ENCODE results near the gene ARL13B. TPM values are rescaled to one million over a fixed set of nuclear protein-coding genes. Genes with fewer than 3 reads are reported as not detected.

Gene ARL13B
- total and polyA plus RNA-seq, 2 of the 8 experiments (the other 6 are each of a cell fraction or from before 2014, with no cell fraction given): 1.5 to 12.7 TPM

- no peak overlapping the region for H3K56ac ChIP-seq (replicated peaks; ENCODE audit: insufficient read length, low read depth, low read length)
- H3K79me1 ChIP-seq (ENCODE audit: low read depth, low read length): no peaks in the 10 kb centered on the region; the same call in 1 of the 2 replicates
- H2BK15ac ChIP-seq (ENCODE audit: low read length): no peak overlapping the region
- no peak overlapping the region for H4K8ac ChIP-seq (ENCODE audit: extremely low read depth, insufficient read depth, low read length)
- H3K14ac ChIP-seq (ENCODE audit: insufficient read length): no peak overlapping the region
- H3K4me1 ChIP-seq (replicated peaks in 1 of 4; ENCODE audit: control insufficient read depth in 3 of 4, insufficient read depth in 4 of 4, low read length in 3 of 4): no peaks in the 10 kb centered on the region
- no peaks in the 10 kb centered on the region for H4K20me1 ChIP-seq (replicated peaks in 1 of 2; ENCODE audit: control insufficient read depth in 1 of 2, insufficient read depth in 2 of 2, low read length in 2 of 2)
- H3K4me2 ChIP-seq (ENCODE audit: insufficient read depth in 1 of 2, low read depth in 2 of 2, low read length in 2 of 2): no peak overlapping the region
- H3K36me3 ChIP-seq (ENCODE audit: control insufficient read depth in 2 of 4, insufficient read depth in 4 of 4, low read length in 3 of 4): no peaks in the 10 kb centered on the region
- no peak overlapping the region for H2AFZ ChIP-seq (ENCODE audit: low read length)
- H3K4me3 ChIP-seq (ENCODE audit: extremely low read depth in 1 of 4, insufficient read depth in 2 of 4, low read depth in 3 of 4, low read length in 4 of 4): no peak overlapping the region
- no peaks in the 10 kb centered on the region for H3K23me2 ChIP-seq (ENCODE audit: low read depth, low read length)
- no peak overlapping the region for H3K27ac ChIP-seq (ENCODE audit: low read depth, low read length)
- CTCF ChIA-PET (ENCODE audit: partially characterized antibody): interaction anchor here (1.1 to 1.6 kb wide), 2 partner anchors 9 to 81 kb away, joined by 3 to 4 read pairs; no protein-coding TSS in a partner anchor
- H2BK12ac ChIP-seq (ENCODE audit: low read depth, low read length): no peak overlapping the region
- H2BK5ac ChIP-seq (ENCODE audit: low read depth, low read length): no peak overlapping the region
- POLR2A ChIA-PET (ENCODE audit: partially characterized antibody): interaction anchor here (0.6 kb wide), 1 partner anchor 9 kb away, joined by 3 read pairs; no protein-coding TSS in a partner anchor
- H4K5ac ChIP-seq (ENCODE audit: insufficient read length, low read depth, low read length): no peak overlapping the region
- H3K4ac ChIP-seq (replicated peaks; ENCODE audit: insufficient read length, low read depth, low read length): no peak overlapping the region
- no peak for TF ChIP-seq CBX5 (IDR thresholded peaks at IDR 0.05; ENCODE audit: low read depth, low read length)
- H2BK20ac ChIP-seq (ENCODE audit: low read length): no peak overlapping the region
- H3K9me3 ChIP-seq (ENCODE audit: insufficient read depth in 2 of 2, low read depth in 1 of 2, low read length in 1 of 2): no peaks in the 10 kb centered on the region
- H3K18ac ChIP-seq (ENCODE audit: extremely low read depth, low read length): no peak overlapping the region
- H2AK5ac ChIP-seq (ENCODE audit: low read depth, low read length): no peak overlapping the region
- H3K23ac ChIP-seq (ENCODE audit: insufficient read length): no peak overlapping the region
- no peaks in the 10 kb centered on the region for H3K27me3 ChIP-seq (replicated peaks in 1 of 4; ENCODE audit: control insufficient read depth in 3 of 4, extremely low read depth in 1 of 4, insufficient read depth in 3 of 4, low read length in 3 of 4)
- no peak overlapping the region for H4K91ac ChIP-seq (replicated peaks; ENCODE audit: insufficient read length, low read length)
- DNase-seq (ENCODE audit: low read depth in 1 of 2, low spot score in 2 of 2): no peak
- peaks cover 0 to 12% of the 10 kb centered on the region in 2 experiments; a peak in 2 of 4 replicates for H3K79me2 ChIP-seq (ENCODE audit: control insufficient read depth in 1 of 2, insufficient read depth in 2 of 2, low read length in 2 of 2)
- FAIRE-seq: no peak
- H2BK120ac ChIP-seq (replicated peaks; ENCODE audit: low read depth, low read length): no peak overlapping the region
- no peak overlapping the region for H3K9ac ChIP-seq (replicated peaks in 1 of 4; ENCODE audit: extremely low read depth in 1 of 4, low read depth in 3 of 4, low read length in 3 of 4)
These were observed 8.3 kb downstream of the ARL13B start for GRCh38 chr3:93988283-93988682.
